ENCODE measurements around the gene FAIM2. TPM values are rescaled to one million over a fixed set of nuclear protein-coding genes. Genes with fewer than 3 reads are reported as not detected.
A peak's percentile ranks its signal among the peaks of the same experiment; 100 is the strongest.
"Not testable (repeated sequence)": the region's sequence is repeated elsewhere in the genome, so short reads cannot be mapped to it uniquely, and the experiment has no call there.

Gene FAIM2
- total and polyA plus RNA-seq, 4 donors = 18.1 to 203 (median 130) TPM

GRCh38 chr12:49863946-49864797 lies 39.5 kb downstream of the FAIM2 start:
- Histone ChIP-seq H3K27ac (ENCODE audit: low read depth, low read length) (no peak overlapping the region), H3K4me1 (ENCODE audit: control insufficient read depth, insufficient read depth, low read length) (peaks cover 23% of the 10 kb centered on the region), H3K4me3 (ENCODE audit: low read depth, low read length) (no peak overlapping the region), H3K36me3 (ENCODE audit: control insufficient read depth, insufficient read depth, low read length) (peaks cover 3% of the 10 kb centered on the region), H3K27me3 (ENCODE audit: control insufficient read depth, insufficient read depth, low read length) (no peaks in the 10 kb centered on the region), H3K9me3 (ENCODE audit: control insufficient read depth, insufficient read depth, low read length) (no peaks in the 10 kb centered on the region)
- DNase-seq (ENCODE audit: low read depth in 4 of 6, low spot score in 6 of 6) = peak in 1 of 6 donors; percentile 70
- WGBS (ENCODE audit: insufficient coverage) = 68% methylated on average over 16 of the region's 17 CpGs

GRCh38 chr12:49860921-49861320 lies 42.8 kb downstream of the FAIM2 start:
- not testable (repeated sequence) for H3K9me3 ChIP-seq (ENCODE audit: control insufficient read depth, insufficient read depth, low read length); DNase-seq (ENCODE audit: low read depth in 4 of 6, low spot score in 6 of 6); H3K4me3 ChIP-seq (ENCODE audit: low read depth, low read length); H3K4me1 ChIP-seq (ENCODE audit: control insufficient read depth, insufficient read depth, low read length); H3K27me3 ChIP-seq (ENCODE audit: control insufficient read depth, insufficient read depth, low read length); H3K27ac ChIP-seq (ENCODE audit: low read depth, low read length); H3K36me3 ChIP-seq (ENCODE audit: control insufficient read depth, insufficient read depth, low read length)
- 100% methylated on average over 5 of the region's 31 CpGs for WGBS (ENCODE audit: insufficient coverage)

- not testable (repeated sequence) for H3K4me1 ChIP-seq (ENCODE audit: control insufficient read depth, insufficient read depth, low read length); H3K27ac ChIP-seq (ENCODE audit: low read depth, low read length); H3K9me3 ChIP-seq (ENCODE audit: control insufficient read depth, insufficient read depth, low read length); H3K36me3 ChIP-seq (ENCODE audit: control insufficient read depth, insufficient read depth, low read length); H3K4me3 ChIP-seq (ENCODE audit: low read depth, low read length); DNase-seq (ENCODE audit: low read depth in 4 of 6, low spot score in 6 of 6); H3K27me3 ChIP-seq (ENCODE audit: control insufficient read depth, insufficient read depth, low read length)
- WGBS (ENCODE audit: insufficient coverage) = 90% methylated on average over 3 of the region's 4 CpGs
These were observed 47.8 kb downstream of the FAIM2 start for GRCh38 chr12:49855890-49856289.

GRCh38 chr12:49854976-49855375 lies 48.7 kb downstream of the FAIM2 start:
- 93% methylated on average over 3 of the region's 4 CpGs for WGBS (ENCODE audit: insufficient coverage)
- no peak overlapping the region for H3K4me3 ChIP-seq (ENCODE audit: low read depth, low read length)
- H3K36me3 ChIP-seq (ENCODE audit: control insufficient read depth, insufficient read depth, low read length) = no peaks in the 10 kb centered on the region
- H3K4me1 ChIP-seq (ENCODE audit: control insufficient read depth, insufficient read depth, low read length) = no peaks in the 10 kb centered on the region
- no peak overlapping the region for H3K27ac ChIP-seq (ENCODE audit: low read depth, low read length)
- peaks cover 3% of the 10 kb centered on the region for H3K27me3 ChIP-seq (ENCODE audit: control insufficient read depth, insufficient read depth, low read length)
- H3K9me3 ChIP-seq (ENCODE audit: control insufficient read depth, insufficient read depth, low read length) = no peaks in the 10 kb centered on the region
- DNase-seq (ENCODE audit: low read depth in 4 of 6, low spot score in 6 of 6) = no peak

GRCh38 chr12:49853671-49854070 lies 50.0 kb downstream of the FAIM2 start:
- Histone ChIP-seq H3K27me3 (ENCODE audit: control insufficient read depth, insufficient read depth, low read length) (peaks cover 9% of the 10 kb centered on the region), H3K36me3 (ENCODE audit: control insufficient read depth, insufficient read depth, low read length) (no peaks in the 10 kb centered on the region), H3K4me1 (ENCODE audit: control insufficient read depth, insufficient read depth, low read length) (no peaks in the 10 kb centered on the region), H3K9me3 (ENCODE audit: control insufficient read depth, insufficient read depth, low read length) (no peaks in the 10 kb centered on the region), H3K27ac (ENCODE audit: low read depth, low read length) (no peak overlapping the region), H3K4me3 (ENCODE audit: low read depth, low read length) (no peak overlapping the region)
- 49% methylated on average over 2 of the region's 2 CpGs for WGBS (ENCODE audit: insufficient coverage)
- no peak for DNase-seq (ENCODE audit: low read depth in 4 of 6, low spot score in 6 of 6)

- H3K36me3 ChIP-seq (ENCODE audit: control insufficient read depth, insufficient read depth, low read length) = no peaks in the 10 kb centered on the region
- H3K4me3 ChIP-seq (ENCODE audit: low read depth, low read length) = no peak overlapping the region
- H3K9me3 ChIP-seq (ENCODE audit: control insufficient read depth, insufficient read depth, low read length) = no peaks in the 10 kb centered on the region
- DNase-seq (ENCODE audit: low read depth in 4 of 6, low spot score in 6 of 6) = no peak
- WGBS (ENCODE audit: insufficient coverage) = no CpG with 5 or more reads among the region's 2 CpGs
- H3K4me1 ChIP-seq (ENCODE audit: control insufficient read depth, insufficient read depth, low read length) = peaks cover 14% of the 10 kb centered on the region
- peaks cover 10% of the 10 kb centered on the region for H3K27me3 ChIP-seq (ENCODE audit: control insufficient read depth, insufficient read depth, low read length)
- H3K27ac ChIP-seq (ENCODE audit: low read depth, low read length) = no peak overlapping the region
These were observed 56.5 kb downstream of the FAIM2 start for GRCh38 chr12:49847161-49847560.

GRCh38 chr12:49846032-49846431 lies 57.7 kb downstream of the FAIM2 start:
- no CpG with 5 or more reads among the region's 2 CpGs for WGBS (ENCODE audit: insufficient coverage)
- H3K9me3 ChIP-seq (ENCODE audit: control insufficient read depth, insufficient read depth, low read length) = no peaks in the 10 kb centered on the region
- H3K36me3 ChIP-seq (ENCODE audit: control insufficient read depth, insufficient read depth, low read length) = no peaks in the 10 kb centered on the region
- peaks cover 10% of the 10 kb centered on the region for H3K27me3 ChIP-seq (ENCODE audit: control insufficient read depth, insufficient read depth, low read length)
- no peak overlapping the region for H3K27ac ChIP-seq (ENCODE audit: low read depth, low read length)
- DNase-seq (ENCODE audit: low read depth in 4 of 6, low spot score in 6 of 6) = no peak
- no peak overlapping the region for H3K4me3 ChIP-seq (ENCODE audit: low read depth, low read length)
- H3K4me1 ChIP-seq (ENCODE audit: control insufficient read depth, insufficient read depth, low read length) = peaks cover 21% of the 10 kb centered on the region

- Histone ChIP-seq H3K36me3 (ENCODE audit: control insufficient read depth, insufficient read depth, low read length) (no peaks in the 10 kb centered on the region), H3K4me1 (ENCODE audit: control insufficient read depth, insufficient read depth, low read length) (peaks cover 21% of the 10 kb centered on the region), H3K9me3 (ENCODE audit: control insufficient read depth, insufficient read depth, low read length) (no peaks in the 10 kb centered on the region), H3K4me3 (ENCODE audit: low read depth, low read length) (no peak overlapping the region), H3K27ac (ENCODE audit: low read depth, low read length) (no peak overlapping the region), H3K27me3 (ENCODE audit: control insufficient read depth, insufficient read depth, low read length) (peaks cover 6% of the 10 kb centered on the region)
- no peak for DNase-seq (ENCODE audit: low read depth in 4 of 6, low spot score in 6 of 6)
- 100% methylated on average over 3 of the region's 4 CpGs for WGBS (ENCODE audit: insufficient coverage)
These were observed 59.7 kb downstream of the FAIM2 start for GRCh38 chr12:49843876-49844437.

GRCh38 chr12:49843411-49843810 lies 60.3 kb downstream of the FAIM2 start:
- Histone ChIP-seq H3K36me3 (ENCODE audit: control insufficient read depth, insufficient read depth, low read length) (no peaks in the 10 kb centered on the region), H3K4me1 (ENCODE audit: control insufficient read depth, insufficient read depth, low read length) (peaks cover 21% of the 10 kb centered on the region), H3K4me3 (ENCODE audit: low read depth, low read length) (peak overlapping the region; percentile 80), H3K9me3 (ENCODE audit: control insufficient read depth, insufficient read depth, low read length) (no peaks in the 10 kb centered on the region), H3K27ac (ENCODE audit: low read depth, low read length) (peak overlapping the region; percentile 92), H3K27me3 (ENCODE audit: control insufficient read depth, insufficient read depth, low read length) (peaks cover 3% of the 10 kb centered on the region)
- DNase-seq (ENCODE audit: low read depth in 4 of 6, low spot score in 6 of 6) = no peak
- WGBS (ENCODE audit: insufficient coverage) = 97% methylated on average over 4 of the region's 7 CpGs

All from spinal cord (tissue), 10 donors.